ENCODE results near the gene GET4. TPM values are rescaled to one million over a fixed set of nuclear protein-coding genes. Genes with fewer than 3 reads are reported as not detected.

The GET4 gene
- total RNA-seq, 1 donor from 2014 or later, result 44.5 TPM

DNA sequence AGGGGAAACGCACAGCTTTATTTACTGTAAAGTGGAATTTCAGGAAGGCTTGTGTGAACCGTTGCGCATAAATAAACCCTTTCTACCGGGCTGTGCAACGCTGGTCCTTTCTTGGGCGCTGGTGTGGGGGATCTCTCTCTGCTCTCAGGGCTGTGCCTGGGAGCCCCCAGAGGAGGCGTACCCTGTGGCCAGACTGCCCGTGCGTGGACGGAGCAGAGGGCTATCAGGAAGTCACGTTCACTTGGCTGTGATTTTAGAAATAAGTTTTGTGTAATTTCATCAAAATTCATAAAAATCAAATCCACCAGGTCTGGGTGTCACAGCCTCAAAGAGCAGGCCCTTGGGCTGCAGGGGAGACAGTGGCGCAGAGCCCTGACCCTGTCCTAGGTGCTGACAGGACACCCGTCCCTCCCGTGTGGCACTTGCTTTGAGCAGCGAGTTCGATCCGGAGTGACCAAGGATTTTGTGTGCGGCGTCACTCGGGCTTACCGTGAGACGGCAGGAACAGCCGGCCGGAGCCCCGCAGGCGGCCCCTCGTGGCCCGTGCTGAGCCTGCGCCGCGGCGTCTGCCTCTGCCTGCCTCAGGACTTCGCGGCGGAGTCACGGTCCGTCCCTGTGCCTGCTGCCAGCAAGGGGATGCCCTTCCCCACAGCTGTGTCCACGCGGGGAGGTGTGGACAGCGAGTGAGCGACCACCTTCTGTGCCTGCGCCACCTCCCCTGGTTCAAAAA, 20.2 kb downstream of the GET4 start:
- FAIRE-seq, result no peak
- TF ChIP-seq, protein P1, sequence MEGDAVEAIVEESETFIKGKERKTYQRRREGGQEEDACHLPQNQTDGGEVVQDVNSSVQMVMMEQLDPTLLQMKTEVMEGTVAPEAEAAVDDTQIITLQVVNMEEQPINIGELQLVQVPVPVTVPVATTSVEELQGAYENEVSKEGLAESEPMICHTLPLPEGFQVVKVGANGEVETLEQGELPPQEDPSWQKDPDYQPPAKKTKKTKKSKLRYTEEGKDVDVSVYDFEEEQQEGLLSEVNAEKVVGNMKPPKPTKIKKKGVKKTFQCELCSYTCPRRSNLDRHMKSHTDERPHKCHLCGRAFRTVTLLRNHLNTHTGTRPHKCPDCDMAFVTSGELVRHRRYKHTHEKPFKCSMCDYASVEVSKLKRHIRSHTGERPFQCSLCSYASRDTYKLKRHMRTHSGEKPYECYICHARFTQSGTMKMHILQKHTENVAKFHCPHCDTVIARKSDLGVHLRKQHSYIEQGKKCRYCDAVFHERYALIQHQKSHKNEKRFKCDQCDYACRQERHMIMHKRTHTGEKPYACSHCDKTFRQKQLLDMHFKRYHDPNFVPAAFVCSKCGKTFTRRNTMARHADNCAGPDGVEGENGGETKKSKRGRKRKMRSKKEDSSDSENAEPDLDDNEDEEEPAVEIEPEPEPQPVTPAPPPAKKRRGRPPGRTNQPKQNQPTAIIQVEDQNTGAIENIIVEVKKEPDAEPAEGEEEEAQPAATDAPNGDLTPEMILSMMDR (IDR thresholded peaks at IDR 0.05; ENCODE audit: insufficient read depth, low read length, severe bottlenecking), result no peak
- no peaks in the 10 kb centered on the region for H3K27me3 ChIP-seq (ENCODE audit: control insufficient read depth, insufficient read depth, low read length)
- no peak for DNase-seq (ENCODE audit: low read depth)
- no peak overlapping the region for H3K4me3 ChIP-seq (ENCODE audit: low read depth, low read length)
- H3K36me3 ChIP-seq (ENCODE audit: control insufficient read depth, insufficient read depth, low read length), result peaks cover 16% of the 10 kb centered on the region

- DNase-seq (ENCODE audit: low read depth) (no peak), FAIRE-seq (no peak)
- Histone ChIP-seq H3K4me3 (ENCODE audit: low read depth, low read length) (no peak overlapping the region), H3K36me3 (ENCODE audit: control insufficient read depth, insufficient read depth, low read length) (peaks cover 16% of the 10 kb centered on the region), H3K27me3 (ENCODE audit: control insufficient read depth, insufficient read depth, low read length) (no peaks in the 10 kb centered on the region)
- TF ChIP-seq, protein P1 (IDR thresholded peaks at IDR 0.05; ENCODE audit: insufficient read depth, low read length, severe bottlenecking), result no peak
Measured at GRCh38 chr7:897086-897485, 20.7 kb downstream of the GET4 start.

GRCh38 chr7:897771-898376, 21.5 kb downstream of the GET4 start:
- FAIRE-seq (no peak), DNase-seq (ENCODE audit: low read depth) (no peak)
- TF ChIP-seq, protein P1 (IDR thresholded peaks at IDR 0.05; ENCODE audit: insufficient read depth, low read length, severe bottlenecking), result no peak
- Histone ChIP-seq H3K27me3 (ENCODE audit: control insufficient read depth, insufficient read depth, low read length) (no peaks in the 10 kb centered on the region), H3K36me3 (ENCODE audit: control insufficient read depth, insufficient read depth, low read length) (peaks cover 16% of the 10 kb centered on the region), H3K4me3 (ENCODE audit: low read depth, low read length) (no peak overlapping the region)

DNA sequence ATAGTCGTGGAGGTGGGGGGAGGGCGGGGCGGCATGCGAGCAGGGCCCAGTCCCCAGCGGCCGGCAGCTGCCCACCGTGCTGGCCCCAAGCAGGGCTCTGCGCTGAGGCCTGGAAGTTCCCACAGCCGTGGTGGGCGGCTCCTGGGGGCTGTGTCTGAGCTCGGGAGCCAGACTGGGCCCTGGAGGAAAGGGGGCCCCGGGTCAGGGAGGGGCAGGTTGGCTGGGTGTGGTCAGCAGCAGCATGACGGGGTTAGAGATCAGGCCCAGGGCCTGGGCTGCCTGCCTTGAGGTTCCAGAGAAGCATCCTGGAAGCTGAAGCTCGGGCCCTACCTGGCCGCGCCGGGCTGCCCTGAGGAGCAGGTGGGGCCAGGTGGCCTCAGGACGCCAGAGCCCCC, 22.1 kb downstream of the GET4 start:
- Histone ChIP-seq H3K27me3 (ENCODE audit: control insufficient read depth, insufficient read depth, low read length) (no peaks in the 10 kb centered on the region), H3K4me3 (ENCODE audit: low read depth, low read length) (no peak overlapping the region), H3K36me3 (ENCODE audit: control insufficient read depth, insufficient read depth, low read length) (peaks cover 16% of the 10 kb centered on the region)
- TF ChIP-seq, protein P1 (IDR thresholded peaks at IDR 0.05; ENCODE audit: insufficient read depth, low read length, severe bottlenecking), result no peak
- FAIRE-seq (no peak), DNase-seq (ENCODE audit: low read depth) (no peak)

GRCh38 chr7:898855-899681, 22.7 kb downstream of the GET4 start:
- no peak overlapping the region for H3K4me3 ChIP-seq (ENCODE audit: low read depth, low read length)
- DNase-seq (ENCODE audit: low read depth) (no peak), FAIRE-seq (no peak)
- TF ChIP-seq, protein P1 (IDR thresholded peaks at IDR 0.05; ENCODE audit: insufficient read depth, low read length, severe bottlenecking), result no peak
- H3K27me3 ChIP-seq (ENCODE audit: control insufficient read depth, insufficient read depth, low read length), result no peaks in the 10 kb centered on the region
- peaks cover 12% of the 10 kb centered on the region for H3K36me3 ChIP-seq (ENCODE audit: control insufficient read depth, insufficient read depth, low read length)
